Stomach smooth muscle (tissue), 2 donors: Measurements from ENCODE around the gene GALNT18.

Experiments used
- H3K27ac ChIP-seq: one replicate; pipeline ENCODE4 v1.7.0; 2013; ENCODE audit warnings: mild to moderate bottlenecking, low read length, inconsistent platforms
- H3K27me3 ChIP-seq, 2 donors: one replicate each; pipeline ENCODE4 v1.7.0; 2013; ENCODE audit warnings: low read length in 2 of 2; ENCODE audit not compliant: insufficient read depth in 2 of 2, control insufficient read depth in 1 of 2
- H3K36me3 ChIP-seq, 2 donors: one replicate each; pipeline ENCODE4 v1.7.0; 2013; ENCODE audit warnings: low read length in 2 of 2; ENCODE audit not compliant: control insufficient read depth in 2 of 2, insufficient read depth in 2 of 2
- H3K4me1 ChIP-seq: one replicate; pipeline ENCODE4 v1.7.0; 2013; ENCODE audit warnings: low read length; ENCODE audit not compliant: control insufficient read depth, insufficient read depth
- H3K4me3 ChIP-seq, 2 donors: one replicate each; pipeline ENCODE4 v1.7.0; 2013; ENCODE audit warnings: low read length in 2 of 2
- H3K9ac ChIP-seq, 2 donors: one replicate each; pipeline ENCODE4 v1.7.0; 2013; ENCODE audit warnings: low read length in 2 of 2, mild to moderate bottlenecking in 1 of 2
- H3K9me3 ChIP-seq, 2 donors: one replicate each; pipeline ENCODE4 v1.7.0; 2013; ENCODE audit warnings: low read length in 2 of 2; ENCODE audit not compliant: control insufficient read depth in 2 of 2
- donor health status: healthy.
- donor health status: Pancreatic carcinoma.

The GALNT18 gene

DNA sequence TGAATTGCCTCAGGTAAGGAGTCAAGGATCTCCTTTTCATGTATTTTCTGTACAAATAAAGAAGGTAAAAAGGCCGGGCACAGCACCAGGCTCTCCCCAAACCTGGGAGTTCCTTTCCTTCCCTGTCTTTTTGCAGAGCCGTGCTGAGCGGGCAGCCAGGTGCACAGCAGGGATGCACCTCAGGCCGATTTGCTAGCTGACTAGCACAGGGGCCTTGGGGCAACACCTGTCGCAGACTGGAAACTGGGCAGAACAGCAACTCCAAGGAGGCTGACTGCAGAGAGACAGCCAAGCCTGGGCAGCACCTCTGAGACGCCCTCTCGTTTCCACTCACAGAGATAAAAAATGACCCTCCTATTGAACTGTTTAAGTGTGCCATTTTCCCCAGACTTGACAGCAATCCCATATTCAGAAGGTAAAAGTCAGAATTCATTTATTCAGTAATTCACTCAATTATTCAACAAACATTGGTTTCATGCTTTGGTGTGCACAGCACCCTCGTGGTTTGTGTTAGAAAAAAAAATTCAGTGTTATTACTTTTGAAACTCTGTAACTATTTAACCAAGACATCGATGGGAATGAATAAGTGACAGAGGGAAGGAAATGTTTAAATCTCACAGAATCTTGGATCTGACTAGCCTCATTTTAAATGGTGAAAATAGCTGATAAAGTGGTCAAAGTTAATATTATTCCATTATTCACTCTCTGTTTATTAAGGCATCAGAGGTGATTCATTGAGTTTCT lies 120.9 kb downstream of the GALNT18 start:
- Histone ChIP-seq H3K9me3 (no peaks in the 10 kb centered on the region), H3K9ac (no peak overlapping the region), H3K27me3 (no peaks in the 10 kb centered on the region), H3K36me3 (no peaks in the 10 kb centered on the region), H3K4me3 (no peak overlapping the region), H3K4me1 (peaks cover 7% of the 10 kb centered on the region), H3K27ac (no peak overlapping the region)

GRCh38 chr11:11499300-11499699 lies 122.5 kb downstream of the GALNT18 start:
- Histone ChIP-seq H3K27me3 (no peaks in the 10 kb centered on the region), H3K9me3 (no peaks in the 10 kb centered on the region), H3K36me3 (no peaks in the 10 kb centered on the region), H3K4me3 (no peak overlapping the region), H3K4me1 (peaks cover 7% of the 10 kb centered on the region), H3K9ac (no peak overlapping the region), H3K27ac (no peak overlapping the region)

DNA sequence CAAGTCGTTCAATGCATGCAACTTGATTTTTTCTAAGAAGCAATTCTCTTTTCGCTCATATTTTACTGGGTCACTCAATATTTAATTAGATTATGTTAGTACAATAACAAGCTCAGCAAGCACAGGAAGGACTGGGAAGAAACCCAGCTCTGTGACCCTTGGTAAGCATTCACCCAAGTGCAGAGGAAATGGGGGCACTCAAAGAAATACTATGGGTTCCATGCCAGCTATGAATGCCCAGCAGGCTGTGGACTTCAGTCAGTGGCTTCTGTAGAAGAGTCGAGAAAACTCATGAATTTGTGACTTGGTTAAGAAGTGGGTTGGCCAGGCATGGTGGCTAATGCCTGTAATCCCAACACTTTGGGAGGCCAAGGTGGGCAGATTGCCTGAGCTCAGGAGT lies 123.6 kb downstream of the GALNT18 start:
- no peaks in the 10 kb centered on the region for H3K36me3 ChIP-seq
- no peak overlapping the region for H3K9ac ChIP-seq
- H3K27ac ChIP-seq: no peak overlapping the region
- H3K27me3 ChIP-seq: no peaks in the 10 kb centered on the region
- no peaks in the 10 kb centered on the region for H3K9me3 ChIP-seq
- H3K4me1 ChIP-seq: peaks cover 7% of the 10 kb centered on the region
- no peak overlapping the region for H3K4me3 ChIP-seq

DNA sequence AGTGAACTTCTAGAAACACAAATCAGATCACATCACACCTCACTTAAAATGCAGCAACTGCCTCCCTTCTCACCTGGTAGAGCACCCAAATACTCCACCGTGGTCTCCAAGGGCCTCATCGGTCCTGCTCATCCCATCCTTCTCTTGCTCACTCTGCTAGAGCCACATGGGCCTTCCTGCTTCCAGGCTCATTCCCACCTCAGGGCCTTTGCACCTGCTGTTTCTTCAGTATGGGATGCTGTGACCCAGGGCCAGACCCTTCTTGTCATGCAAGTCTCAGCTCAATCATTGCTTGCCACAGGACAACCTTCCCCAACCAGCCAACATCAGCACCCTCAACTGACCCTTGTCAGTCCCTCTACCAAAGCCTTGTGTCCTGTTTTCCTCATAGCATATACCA lies 124.9 kb downstream of the GALNT18 start:
- no peak overlapping the region for H3K4me3 ChIP-seq
- H3K4me1 ChIP-seq: peaks cover 4% of the 10 kb centered on the region
- H3K9me3 ChIP-seq: no peaks in the 10 kb centered on the region

GRCh38 chr11:11494348-11494747 lies 127.5 kb downstream of the GALNT18 start:
- no peaks in the 10 kb centered on the region for H3K36me3 ChIP-seq
- no peak overlapping the region for H3K27ac ChIP-seq
- H3K27me3 ChIP-seq: no peaks in the 10 kb centered on the region
- no peak overlapping the region for H3K4me3 ChIP-seq
- H3K4me1 ChIP-seq: no peaks in the 10 kb centered on the region
- H3K9ac ChIP-seq: no peak overlapping the region
- no peaks in the 10 kb centered on the region for H3K9me3 ChIP-seq

More for the DNA sequence above, 124.9 kb downstream of the GALNT18 start:
- H3K27ac ChIP-seq: no peak overlapping the region
- no peaks in the 10 kb centered on the region for H3K27me3 ChIP-seq
- no peak overlapping the region for H3K9ac ChIP-seq
- H3K36me3 ChIP-seq: no peaks in the 10 kb centered on the region

DNA sequence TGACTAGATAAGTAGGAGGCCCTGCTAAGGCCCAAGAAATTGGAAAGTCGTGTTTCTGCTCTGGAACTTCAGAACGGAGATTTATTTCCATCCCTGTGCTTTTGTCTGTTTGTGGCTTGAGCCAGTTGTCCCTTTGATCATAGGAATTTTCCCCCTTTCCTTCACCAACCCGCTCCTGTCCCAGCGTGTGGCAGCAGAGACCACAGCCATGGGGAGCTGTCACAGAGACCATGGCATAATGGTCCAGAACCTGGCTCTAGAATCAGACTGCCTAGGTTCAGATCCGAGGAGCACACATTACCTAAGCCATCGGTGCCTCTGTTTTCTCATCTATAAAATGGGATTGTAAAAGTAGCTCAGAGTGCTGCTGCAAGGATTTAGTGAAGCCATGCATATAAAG lies 128.1 kb downstream of the GALNT18 start:
- no peaks in the 10 kb centered on the region for H3K27me3 ChIP-seq
- H3K9me3 ChIP-seq: no peaks in the 10 kb centered on the region
- no peak overlapping the region for H3K9ac ChIP-seq
- H3K4me1 ChIP-seq: no peaks in the 10 kb centered on the region
- no peak overlapping the region for H3K4me3 ChIP-seq
- no peaks in the 10 kb centered on the region for H3K36me3 ChIP-seq
- no peak overlapping the region for H3K27ac ChIP-seq

DNA sequence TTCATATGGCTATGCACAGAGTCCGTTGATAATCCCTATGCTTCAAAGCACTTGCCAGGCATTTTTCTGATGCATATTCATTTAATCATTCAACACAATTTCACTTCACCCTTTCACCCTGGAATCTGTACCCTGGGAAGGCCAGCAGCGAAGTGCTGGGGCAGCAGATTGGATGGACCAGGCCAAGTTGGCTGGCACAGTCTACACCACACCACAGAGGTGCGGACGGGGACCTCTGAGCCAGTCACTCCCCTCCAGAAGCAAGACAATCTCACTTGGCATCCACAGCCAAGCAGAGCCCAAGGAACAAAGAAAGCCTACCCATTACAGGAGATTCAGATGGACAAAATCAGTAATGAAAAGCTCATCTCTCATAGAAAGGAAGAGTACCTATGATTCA lies 130.2 kb downstream of the GALNT18 start:
- Histone ChIP-seq H3K9ac (no peak overlapping the region), H3K36me3 (no peaks in the 10 kb centered on the region), H3K4me1 (no peaks in the 10 kb centered on the region), H3K27ac (no peak overlapping the region), H3K27me3 (no peaks in the 10 kb centered on the region), H3K4me3 (no peak overlapping the region), H3K9me3 (no peaks in the 10 kb centered on the region)

DNA sequence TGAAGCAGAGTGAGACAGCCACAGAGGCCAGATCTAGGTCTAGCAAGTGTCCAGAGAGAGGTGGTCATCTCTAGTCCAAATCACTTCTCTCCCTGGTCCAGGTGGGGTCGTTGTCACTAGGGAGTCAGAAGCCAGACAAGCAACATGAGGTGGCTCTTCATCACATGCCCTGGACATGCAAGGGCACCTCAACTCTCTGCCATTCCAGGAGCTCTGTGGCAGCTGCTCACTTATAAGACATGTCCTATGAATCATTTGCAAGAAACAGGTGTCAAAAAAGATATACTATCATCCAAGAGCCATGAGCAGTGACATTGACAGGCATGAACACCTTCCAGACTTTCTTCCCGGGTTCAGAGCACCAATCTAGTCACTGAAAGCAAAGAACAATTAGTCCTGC lies 130.8 kb downstream of the GALNT18 start:
- no peaks in the 10 kb centered on the region for H3K36me3 ChIP-seq
- H3K4me1 ChIP-seq: no peaks in the 10 kb centered on the region
- no peaks in the 10 kb centered on the region for H3K9me3 ChIP-seq
- no peak overlapping the region for H3K9ac ChIP-seq
- no peak overlapping the region for H3K27ac ChIP-seq
- H3K4me3 ChIP-seq: no peak overlapping the region
- no peaks in the 10 kb centered on the region for H3K27me3 ChIP-seq

DNA sequence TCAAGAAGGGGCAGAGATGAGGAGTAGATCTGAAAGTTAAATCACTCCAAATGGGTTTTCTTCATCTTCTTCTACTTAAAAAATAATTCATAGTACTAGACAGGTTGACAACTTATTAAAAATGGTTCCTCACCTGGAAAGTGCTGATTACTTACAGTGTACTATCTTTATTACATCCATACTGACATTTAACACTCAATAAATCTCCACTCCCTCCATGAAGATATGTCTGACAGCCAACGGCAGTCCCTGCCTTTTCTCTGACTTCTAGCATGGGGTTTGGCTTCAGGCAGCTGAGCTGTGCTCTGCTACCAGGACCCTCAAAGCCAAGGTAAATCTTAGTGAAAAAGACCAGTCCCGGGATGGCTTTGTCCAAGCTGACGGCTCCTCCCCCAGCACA lies 135.4 kb downstream of the GALNT18 start:
- Histone ChIP-seq H3K9ac (no peak overlapping the region), H3K27ac (no peak overlapping the region), H3K27me3 (no peaks in the 10 kb centered on the region), H3K9me3 (no peaks in the 10 kb centered on the region), H3K4me3 (no peak overlapping the region), H3K36me3 (no peaks in the 10 kb centered on the region), H3K4me1 (no peaks in the 10 kb centered on the region)

GRCh38 chr11:11486002-11486401 lies 135.8 kb downstream of the GALNT18 start:
- Histone ChIP-seq H3K9ac (no peak overlapping the region), H3K36me3 (no peaks in the 10 kb centered on the region), H3K9me3 (no peaks in the 10 kb centered on the region), H3K27me3 (no peaks in the 10 kb centered on the region), H3K4me1 (no peaks in the 10 kb centered on the region), H3K4me3 (no peak overlapping the region), H3K27ac (no peak overlapping the region)

GRCh38 chr11:11483627-11484026 lies 138.2 kb downstream of the GALNT18 start:
- H3K4me1 ChIP-seq: no peaks in the 10 kb centered on the region

More at GRCh38 chr11:11483627-11484026, 138.2 kb downstream of the GALNT18 start:
- no peaks in the 10 kb centered on the region for H3K27me3 ChIP-seq
- no peaks in the 10 kb centered on the region for H3K36me3 ChIP-seq
- no peak overlapping the region for H3K4me3 ChIP-seq
- H3K9ac ChIP-seq: no peak overlapping the region
- H3K27ac ChIP-seq: no peak overlapping the region
- H3K9me3 ChIP-seq: no peaks in the 10 kb centered on the region
